GM12864 (cell line): Measurements from ENCODE around the gene MSX2.

Experiments used
- DNase-seq: peaks from one replicate; pipeline ENCODE4 v3.0.0-alpha.2; 2011; ENCODE audit warnings: low read depth
- H3K4me3 ChIP-seq: 2 replicates; pipeline ENCODE4 v1.5.1; 2011; ENCODE audit warnings: mild to moderate bottlenecking, low read depth, low read length, control low read depth
- CTCF ChIP-seq: IDR thresholded peaks from 2 replicates; pipeline ENCODE4 v1.5.1; 2011; ENCODE audit warnings: low read depth, mild to moderate bottlenecking, moderate library complexity, low read length, control low read depth, inconsistent platforms; ENCODE audit errors: missing control alignments

MSX2 gene

GRCh38 chr5:174777111-174777510 is 52.7 kb downstream of the MSX2 start:
- no peak for TF ChIP-seq CTCF
- no peak for DNase-seq
- H3K4me3 ChIP-seq = no peak overlapping the region

- H3K4me3 ChIP-seq = no peak overlapping the region
- no peak for DNase-seq
- TF ChIP-seq CTCF = no peak
These were observed 53.2 kb downstream of the MSX2 start for GRCh38 chr5:174777583-174777982.
